Endothelial cell (in vitro differentiated cells): ENCODE data around the gene PRR22. TPM values are rescaled to one million over a fixed set of nuclear protein-coding genes. Genes with fewer than 3 reads are reported as not detected.

Experiments
- DNase-seq: peaks from one replicate; pipeline ENCODE4 v3.0.0; 2021; ENCODE audit warnings: low spot score
- H3K27ac Mint-ChIP-seq: one replicate; pipeline ENCODE4 v1.8.0; 2021; ENCODE audit warnings: mixed read lengths, inconsistent platforms; ENCODE audit not compliant: unreplicated experiment
- H3K27me3 Mint-ChIP-seq: one replicate; pipeline ENCODE4 v1.8.0; 2021; ENCODE audit warnings: mild to moderate bottlenecking, moderate library complexity, mixed read lengths, inconsistent platforms; ENCODE audit not compliant: unreplicated experiment
- H3K36me3 Mint-ChIP-seq: one replicate; pipeline ENCODE4 v1.8.0; 2021; ENCODE audit warnings: mild to moderate bottlenecking, low read depth, mixed read lengths, inconsistent platforms; ENCODE audit not compliant: unreplicated experiment
- H3K4me1 Mint-ChIP-seq: one replicate; pipeline ENCODE4 v1.8.0; 2021; ENCODE audit warnings: mild to moderate bottlenecking, mixed read lengths, inconsistent platforms; ENCODE audit not compliant: unreplicated experiment
- H3K4me3 Mint-ChIP-seq: one replicate; pipeline ENCODE4 v1.8.0; 2021; ENCODE audit warnings: mild to moderate bottlenecking, mixed read lengths, inconsistent platforms; ENCODE audit not compliant: unreplicated experiment
- H3K9me3 Mint-ChIP-seq: one replicate; pipeline ENCODE4 v1.8.0; 2021; ENCODE audit warnings: mixed read lengths, inconsistent platforms; ENCODE audit not compliant: unreplicated experiment
- CTCF ChIP-seq: fragments of 200-600 bp; sonication (generic); IDR thresholded peaks from one replicate; pipeline ENCODE4 v1.5.0; 2021; ENCODE audit warnings: antibody characterized with exemption; ENCODE audit not compliant: unreplicated experiment
- total RNA-seq: library from RNA; stranded (reverse); fragmentation: NEBNext Ultra II Directional; extraction: Animal tissue kit (Norgen Biotek cat#: 25700); gene quantifications from one replicate; pipeline ENCODE4 v1.2.1, GENCODE V29; 2021; ENCODE audit not compliant: unreplicated experiment

Gene PRR22
- total RNA-seq, 1 donor from 2014 or later, result 2.2 TPM

- Mint-ChIP-seq H3K4me1 (no peaks in the 10 kb centered on the region), H3K27ac (no peak overlapping the region), H3K4me3 (no peak overlapping the region), H3K36me3 (no peaks in the 10 kb centered on the region), H3K9me3 (no peaks in the 10 kb centered on the region), H3K27me3 (peaks cover 22% of the 10 kb centered on the region)
- TF ChIP-seq CTCF, result no peak
- no peak for DNase-seq
Observed at GRCh38 chr19:5800361-5801270, 16.1 kb upstream of the PRR22 start.

GRCh38 chr19:5799247-5800241, 15.0 kb upstream of the PRR22 start:
- H3K27ac Mint-ChIP-seq, result no peak overlapping the region
- H3K4me3 Mint-ChIP-seq, result no peak overlapping the region
- H3K27me3 Mint-ChIP-seq, result peaks cover 22% of the 10 kb centered on the region
- no peaks in the 10 kb centered on the region for H3K4me1 Mint-ChIP-seq
- H3K9me3 Mint-ChIP-seq, result no peaks in the 10 kb centered on the region
- H3K36me3 Mint-ChIP-seq, result no peaks in the 10 kb centered on the region
- no peak for TF ChIP-seq CTCF
- no peak for DNase-seq

- DNase-seq, result no peak
- Mint-ChIP-seq H3K9me3 (no peaks in the 10 kb centered on the region), H3K4me1 (no peaks in the 10 kb centered on the region), H3K36me3 (no peaks in the 10 kb centered on the region), H3K27me3 (peaks cover 14% of the 10 kb centered on the region), H3K27ac (no peak overlapping the region), H3K4me3 (no peak overlapping the region)
- no peak for TF ChIP-seq CTCF
Observed at GRCh38 chr19:5798244-5798643, 13.7 kb upstream of the PRR22 start.

- DNase-seq, result no peak
- no peak overlapping the region for H3K4me3 Mint-ChIP-seq
- TF ChIP-seq CTCF, result no peak
- H3K36me3 Mint-ChIP-seq, result peaks cover under 1% of the 10 kb centered on the region
- no peaks in the 10 kb centered on the region for H3K9me3 Mint-ChIP-seq
- no peak overlapping the region for H3K27ac Mint-ChIP-seq
- peaks cover 7% of the 10 kb centered on the region for H3K27me3 Mint-ChIP-seq
- peaks cover 7% of the 10 kb centered on the region for H3K4me1 Mint-ChIP-seq
Observed at GRCh38 chr19:5795382-5795919, 10.9 kb upstream of the PRR22 start.
